HEK293 (cell line): ENCODE measurements around the gene ST7L.
A peak's percentile ranks its signal among the peaks of the same experiment; 100 is the strongest.
"Not testable (repeated sequence)": the region's sequence is repeated elsewhere in the genome, so short reads cannot be mapped to it uniquely, and the experiment has no call there.

ENCODE experiments used
- CTCF ChIA-PET: fragments of 350-600 bp; formaldehyde crosslinking; extraction: SDS; loops from one replicate; lab custom pipeline; 2021; ENCODE audit warnings: antibody characterized with exemption; lab: Yijun Ruan, JAX
- POLR2A ChIA-PET: fragments of 300-600 bp; formaldehyde crosslinking; extraction: SDS; loops from one replicate; lab custom pipeline; 2020; ENCODE audit warnings: antibody characterized with exemption, inconsistent platforms; lab: Yijun Ruan, JAX
- H3K27ac ChIP-seq: fragments of 200-500 bp; sonication (Bioruptor generic); 2 replicates; pipeline ENCODE4 v1.5.1; 2014; ENCODE audit warnings: low read depth, low read length, control low read depth, inconsistent platforms; ENCODE audit errors: extremely low read depth
- H3K36me3 ChIP-seq, 2 experiments: fragments of 200-500 bp in 1 of 2; sonication (Bioruptor generic) in 1 of 2; 1 replicate in 1 of 2; 2 replicates in 1 of 2; pipeline ENCODE4 v1.5.1; 2014 to 2017; ENCODE audit warnings: inconsistent platforms in 2 of 2, low read length in 2 of 2; ENCODE audit not compliant: control insufficient read depth in 2 of 2, insufficient read depth in 1 of 2
- H3K4me1 ChIP-seq: fragments of 200-500 bp; sonication (Bioruptor generic); 2 replicates; pipeline ENCODE4 v1.5.1; 2014; ENCODE audit warnings: mild to moderate bottlenecking, low read length, inconsistent platforms; ENCODE audit not compliant: control insufficient read depth, insufficient read depth
- H3K4me3 ChIP-seq: 2 replicates; pipeline ENCODE4 v1.5.1; 2011; ENCODE audit warnings: low read depth, mild to moderate bottlenecking, control low read depth, low read length, moderate library complexity
- H3K9me3 ChIP-seq: fragments of 200-500 bp; sonication (Bioruptor generic); 2 replicates; pipeline ENCODE4 v1.5.1; 2014; ENCODE audit warnings: low read depth, low read length, inconsistent platforms; ENCODE audit not compliant: control insufficient read depth, insufficient read depth
- ATF2 ChIP-seq: fragments of 450-650 bp; formaldehyde crosslinking; IDR thresholded peaks from 2 replicates; pipeline ENCODE4 v1.5.1; 2016; ENCODE audit warnings: missing biosample characterization, missing genetic modification characterization, low read depth
- BCL11B ChIP-seq: fragments of 450-650 bp; formaldehyde crosslinking; IDR thresholded peaks from 2 replicates; pipeline ENCODE4 v1.5.1; 2016; ENCODE audit warnings: low read depth, missing biosample characterization, missing genetic modification characterization
- GLIS1 ChIP-seq: fragments of 450-650 bp; formaldehyde crosslinking; IDR thresholded peaks from 2 replicates; pipeline ENCODE4 v1.5.1; 2016; ENCODE audit warnings: missing biosample characterization, missing genetic modification characterization
- KLF8 ChIP-seq: fragments of 450-650 bp; formaldehyde crosslinking; IDR thresholded peaks from 2 replicates; pipeline ENCODE4 v1.5.1; 2016; ENCODE audit warnings: missing biosample characterization, missing genetic modification characterization
- PRDM1 ChIP-seq: fragments of 450-650 bp; formaldehyde crosslinking; IDR thresholded peaks from 2 replicates; pipeline ENCODE4; 2016; ENCODE audit warnings: missing biosample characterization, missing genetic modification characterization
- ZBTB11 ChIP-seq: fragments of 450-650 bp; formaldehyde crosslinking; conservative IDR thresholded peaks from 2 replicates; pipeline ENCODE4 v1.5.1; 2016; ENCODE audit warnings: low read depth, missing biosample characterization, missing genetic modification characterization
- ZFHX2 ChIP-seq: fragments of 450-650 bp; formaldehyde crosslinking; conservative IDR thresholded peaks from 2 replicates; pipeline ENCODE4 v1.5.1; 2016; ENCODE audit warnings: missing biosample characterization, missing genetic modification characterization
- ZNF184 ChIP-seq: fragments of 450-650 bp; IDR thresholded peaks from 2 replicates; pipeline ENCODE4 v1.5.1; 2018; ENCODE audit warnings: missing biosample characterization, mild to moderate bottlenecking, missing genetic modification characterization
- ZNF302 ChIP-seq: fragments of 450-650 bp; formaldehyde crosslinking; IDR thresholded peaks from 2 replicates; pipeline ENCODE4 v1.5.1; 2016; ENCODE audit warnings: missing biosample characterization, missing genetic modification characterization, low read depth
- ZNF362 ChIP-seq: fragments of 450-650 bp; formaldehyde crosslinking; IDR thresholded peaks from 2 replicates; pipeline ENCODE4 v1.5.1; 2016; ENCODE audit warnings: missing biosample characterization, missing genetic modification characterization
- ZNF629 ChIP-seq: fragments of 450-650 bp; formaldehyde crosslinking; IDR thresholded peaks from 2 replicates; pipeline ENCODE4 v1.5.1; 2017; ENCODE audit warnings: missing biosample characterization, missing genetic modification characterization

ST7L gene

GRCh38 chr1:112626193-112626592 lies 7.3 kb upstream of the ST7L start:
- Histone ChIP-seq H3K4me3 (no peak overlapping the region), H3K4me1 (no peaks in the 10 kb centered on the region), H3K36me3 (peaks cover 0 to 25% of the 10 kb centered on the region in 2 experiments; a peak in 2 of 3 replicates), H3K27ac (no peak overlapping the region), H3K9me3 (no peaks in the 10 kb centered on the region)
- TF ChIP-seq ZNF184 (tag by site-specific recombination), result no peak
- POLR2A ChIA-PET, result no interaction called here
- CTCF ChIA-PET, result no interaction called here

GRCh38 chr1:112625696-112626095 lies 6.8 kb upstream of the ST7L start:
- ChIA-PET POLR2A (interaction anchor here (0.6 kb wide), 1 partner anchor 79 kb away, joined by 4 read pairs; no protein-coding TSS in a partner anchor), CTCF (interaction anchor here (0.7 kb wide), 1 partner anchor 12 kb away, joined by 3 read pairs; no protein-coding TSS in a partner anchor)
- H3K36me3 ChIP-seq, result peaks cover 0 to 21% of the 10 kb centered on the region in 2 experiments; a peak in 2 of 3 replicates
- no peaks in the 10 kb centered on the region for H3K9me3 ChIP-seq
- no peak overlapping the region for H3K4me3 ChIP-seq
- H3K4me1 ChIP-seq, result no peaks in the 10 kb centered on the region
- H3K27ac ChIP-seq, result no peak overlapping the region
- TF ChIP-seq BCL11B (tag by site-specific recombination) (no peak), ZNF302 (tag by site-specific recombination) (no peak), ZFHX2 (tag by site-specific recombination) (0 out of 2 replicates have a peak, but pooled peaks have one; percentile 11), GLIS1 (tag by site-specific recombination) (peak; percentile 26; the same call in 1 of the 2 replicates)

GRCh38 chr1:112624493-112624892 lies 5.6 kb upstream of the ST7L start:
- ChIA-PET POLR2A (interaction anchor here (0.6 to 0.7 kb wide), 2 partner anchors 734 to 1233 kb away, joined by 3 to 6 read pairs; no protein-coding TSS in a partner anchor), CTCF (interaction anchor here (0.8 kb wide), 1 partner anchor 233 kb away, joined by 3 read pairs; no protein-coding TSS in a partner anchor)
- H3K9me3 ChIP-seq, H3K4me3 ChIP-seq, H3K4me1 ChIP-seq, H3K27ac ChIP-seq: not testable (repeated sequence)
- peaks cover 0 to 18% of the 10 kb centered on the region in 2 experiments; a peak in 2 of 3 replicates for H3K36me3 ChIP-seq
- TF ChIP-seq ZNF362 (tag by site-specific recombination) (peak; percentile 60; the same call in 1 of the 2 replicates), PRDM1 (tag by site-specific recombination) (0 out of 2 replicates have a peak, but pooled peaks have one; percentile 27), ZNF629 (tag by site-specific recombination) (0 out of 2 replicates have a peak, but pooled peaks have one; percentile 40), ATF2 (tag by site-specific recombination) (peak; percentile 80)

- TF ChIP-seq KLF8 (peak; percentile 3; the same call in 1 of the 2 replicates), ZBTB11 (tag by site-specific recombination) (no peak)
- POLR2A ChIA-PET, result interaction anchor here (2.3 to 3.2 kb wide), 2 partner anchors 54 to 80 kb away, joined by 9 to 22 read pairs; partner anchors contain the start of gene MOV10
- CTCF ChIA-PET, result interaction anchor here (0.8 to 1.4 kb wide), 3 partner anchors 119 to 215 kb away, joined by 3 to 8 read pairs (median 3); no protein-coding TSS in a partner anchor
- H3K4me1 ChIP-seq, result no peaks in the 10 kb centered on the region
- H3K27ac ChIP-seq, result peak overlapping the region; percentile 94
- peak overlapping the region; percentile 99 for H3K4me3 ChIP-seq
- peaks cover 9 to 11% of the 10 kb centered on the region in 2 experiments for H3K36me3 ChIP-seq
- H3K9me3 ChIP-seq, result no peaks in the 10 kb centered on the region
Observed at GRCh38 chr1:112620377-112620695, 1.4 kb upstream of the ST7L start.
